ENCODE measurements around the gene KRTAP9-1. TPM values are rescaled to one million over a fixed set of nuclear protein-coding genes. Genes with fewer than 3 reads are reported as not detected.

Gene KRTAP9-1
- total and polyA plus RNA-seq, 2 of the 13 experiments (the other 11 are each of a cell fraction or from before 2014, with no cell fraction given): not detected

DNA sequence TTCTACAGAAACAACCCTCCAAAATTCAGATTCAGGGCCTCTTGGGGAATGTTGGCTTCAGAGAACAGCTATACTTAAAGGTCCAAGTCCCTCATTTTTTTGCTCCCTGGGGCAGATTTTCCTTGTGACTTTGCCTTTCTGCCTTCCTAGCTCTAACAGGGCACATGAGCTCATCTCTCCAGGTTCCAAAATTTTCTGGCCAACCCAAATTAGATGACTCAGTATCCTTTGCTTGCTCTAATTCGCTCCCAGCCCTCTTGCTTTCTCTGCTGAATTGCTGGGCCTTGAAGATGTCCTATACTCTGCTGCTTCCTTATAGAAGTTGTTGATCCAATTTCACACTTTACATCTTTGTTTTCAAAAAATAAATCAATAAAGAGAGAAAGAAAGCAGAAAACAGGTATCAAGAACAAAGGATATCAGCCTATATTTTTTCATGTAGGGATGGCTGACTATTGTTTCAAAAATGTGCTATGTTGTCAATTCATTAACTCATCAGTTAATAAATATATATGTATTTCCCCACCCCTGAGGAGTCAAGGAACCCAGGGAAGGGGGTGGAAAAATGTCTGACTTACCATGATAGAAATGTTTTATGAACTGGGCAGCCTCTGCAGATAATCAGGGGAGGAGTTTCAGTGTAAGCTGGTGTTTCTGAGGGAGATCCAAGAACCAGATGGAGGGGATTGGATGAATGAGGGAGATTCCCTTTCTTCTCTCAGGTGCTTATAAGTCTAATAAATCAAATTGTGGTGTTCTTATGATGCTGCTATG, 10.7 kb upstream of the KRTAP9-1 start:
- in situ Hi-C loops (cut with HindIII; ENCODE audit: extremely low pct_ligation_motif_present, low pct_unique_long_range_greater_than_20kb) (no loop called here), intact Hi-C loops (cut with micrococcal nuclease; ENCODE audit: unreplicated experiment) (loop anchor here (10.0 kb wide), 1 partner anchor 274 kb away; no protein-coding TSS in a partner anchor)
- Histone ChIP-seq H3K4me3 (replicated peaks in 1 of 3; ENCODE audit: insufficient read depth in 1 of 3, low read depth in 2 of 3, low read length in 3 of 3) (no peak overlapping the region), H3K79me2 (ENCODE audit: insufficient read depth, low read length) (no peaks in the 10 kb centered on the region), H4K20me1 (ENCODE audit: insufficient read depth, low read length) (no peaks in the 10 kb centered on the region), H3K27me3 (ENCODE audit: control insufficient read depth in 1 of 2, insufficient read depth in 2 of 2, low read length in 2 of 2) (peaks cover 0 to 33% of the 10 kb centered on the region in 2 experiments; a peak in 3 of 5 replicates), H3K4me2 (ENCODE audit: low read depth, low read length) (no peak overlapping the region), H3K9ac (ENCODE audit: insufficient read depth, low read depth, low read length) (no peak overlapping the region), H3K9me3 (ENCODE audit: low read length) (no peaks in the 10 kb centered on the region), H3K27ac (ENCODE audit: extremely low read length, insufficient read depth, low read length) (no peak overlapping the region), H2AFZ (ENCODE audit: low read length) (no peak overlapping the region), H3K36me3 (replicated peaks in 1 of 2; ENCODE audit: control insufficient read depth in 1 of 2, insufficient read depth in 2 of 2, low read length in 2 of 2) (no peaks in the 10 kb centered on the region), H3K4me1 (ENCODE audit: insufficient read depth, low read length) (no peaks in the 10 kb centered on the region)
- no peak for DNase-seq (ENCODE audit: low spot score)
- WGBS (ENCODE audit: low lambda C conversion rate): 7% methylated on average over 1 of the region's 1 CpG
- no peak for ATAC-seq
- BruUV-seq (replicated peaks): no TSS peak
- TF ChIP-seq MAFK (conservative IDR thresholded peaks at IDR 0.05 in 1 of 2, IDR thresholded peaks at IDR 0.05 in 1 of 2; ENCODE audit: low read length in 2 of 2) (0 out of 4 replicates have a peak, but pooled peaks of 1 of the 2 experiments have one; percentile 2), SSRP1 (CRISPR knock-in tag; IDR thresholded peaks at IDR 0.05) (no peak), ZNF761 (CRISPR knock-in tag; conservative IDR thresholded peaks at IDR 0.05) (no peak)
- TF ChIP-seq, protein P1, sequence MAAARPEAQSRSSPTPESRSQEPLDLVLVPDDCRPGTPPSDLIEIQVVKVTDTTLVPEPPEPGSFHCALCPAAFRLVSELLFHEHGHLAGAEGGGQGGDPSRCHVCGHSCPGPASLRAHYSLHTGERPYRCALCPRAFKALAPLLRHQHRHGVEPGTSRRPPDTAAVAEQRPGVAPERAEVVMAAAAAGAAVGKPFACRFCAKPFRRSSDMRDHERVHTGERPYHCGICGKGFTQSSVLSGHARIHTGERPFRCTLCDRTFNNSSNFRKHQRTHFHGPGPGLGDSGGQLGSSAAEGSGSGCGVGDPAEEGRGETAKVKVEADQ (CRISPR knock-in tag; IDR thresholded peaks at IDR 0.05; ENCODE audit: borderline replicate concordance): no peak
- TF ChIP-seq, protein P2, sequence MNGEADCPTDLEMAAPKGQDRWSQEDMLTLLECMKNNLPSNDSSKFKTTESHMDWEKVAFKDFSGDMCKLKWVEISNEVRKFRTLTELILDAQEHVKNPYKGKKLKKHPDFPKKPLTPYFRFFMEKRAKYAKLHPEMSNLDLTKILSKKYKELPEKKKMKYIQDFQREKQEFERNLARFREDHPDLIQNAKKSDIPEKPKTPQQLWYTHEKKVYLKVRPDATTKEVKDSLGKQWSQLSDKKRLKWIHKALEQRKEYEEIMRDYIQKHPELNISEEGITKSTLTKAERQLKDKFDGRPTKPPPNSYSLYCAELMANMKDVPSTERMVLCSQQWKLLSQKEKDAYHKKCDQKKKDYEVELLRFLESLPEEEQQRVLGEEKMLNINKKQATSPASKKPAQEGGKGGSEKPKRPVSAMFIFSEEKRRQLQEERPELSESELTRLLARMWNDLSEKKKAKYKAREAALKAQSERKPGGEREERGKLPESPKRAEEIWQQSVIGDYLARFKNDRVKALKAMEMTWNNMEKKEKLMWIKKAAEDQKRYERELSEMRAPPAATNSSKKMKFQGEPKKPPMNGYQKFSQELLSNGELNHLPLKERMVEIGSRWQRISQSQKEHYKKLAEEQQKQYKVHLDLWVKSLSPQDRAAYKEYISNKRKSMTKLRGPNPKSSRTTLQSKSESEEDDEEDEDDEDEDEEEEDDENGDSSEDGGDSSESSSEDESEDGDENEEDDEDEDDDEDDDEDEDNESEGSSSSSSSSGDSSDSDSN (CRISPR knock-in tag; IDR thresholded peaks at IDR 0.05): no peak
- CTCF ChIA-PET (ENCODE audit: low intra/inter-chr PET ratio, low total read pairs): no interaction called here
- POLR2A ChIA-PET: no interaction called here
- FAIRE-seq: no peak
